HG02885 (cell line): Measurements from ENCODE around the gene MIGA2.
A peak's percentile ranks its signal among the peaks of the same experiment; 100 is the strongest.

Source experiments
- ATAC-seq: cut with Tn5 transposase; IDR thresholded peaks from one replicate; pipeline ENCODE4 v1.9.1; 2021; ENCODE audit warnings: mild to moderate bottlenecking; ENCODE audit not compliant: unreplicated experiment, poor library complexity

Gene MIGA2

DNA sequence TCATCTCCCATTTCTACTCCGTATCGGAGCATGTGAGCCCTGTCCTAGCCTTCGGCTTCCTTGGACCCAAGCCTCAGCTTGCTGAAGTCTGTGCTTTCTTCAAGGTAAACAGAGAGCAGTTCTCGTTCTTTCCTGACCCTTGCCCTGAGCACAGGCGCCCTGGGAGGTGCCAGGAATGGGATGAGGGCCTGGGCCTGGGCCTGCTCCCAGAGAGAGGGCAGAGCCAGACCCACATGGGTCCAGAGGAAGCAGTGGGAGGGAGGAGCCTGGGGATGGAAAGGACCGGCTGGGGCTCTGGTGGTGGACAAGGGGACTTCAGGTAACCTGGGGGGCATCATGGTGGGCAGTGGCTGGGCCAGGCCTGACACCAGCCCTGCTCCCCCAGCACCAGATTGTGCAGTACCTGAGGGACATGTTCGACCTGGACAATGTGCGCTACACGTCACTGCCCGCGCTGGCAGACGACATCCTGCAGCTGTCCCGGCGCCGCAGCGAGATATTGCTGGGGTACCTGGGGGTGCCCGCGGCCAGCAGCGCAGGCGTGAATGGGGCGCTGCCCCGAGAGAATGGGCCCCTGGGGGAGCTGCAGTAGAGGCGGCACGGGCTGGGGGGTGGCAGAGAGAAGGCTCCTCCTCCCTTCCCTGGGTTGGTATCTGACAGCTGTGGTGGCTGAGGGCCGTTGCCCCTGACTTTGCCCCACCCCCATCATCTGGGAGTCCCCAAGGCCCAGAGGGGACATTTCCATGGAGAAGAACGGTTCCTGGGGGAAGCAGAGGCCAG lies 33.6 kb downstream of the MIGA2 start:
- no peak for ATAC-seq

DNA sequence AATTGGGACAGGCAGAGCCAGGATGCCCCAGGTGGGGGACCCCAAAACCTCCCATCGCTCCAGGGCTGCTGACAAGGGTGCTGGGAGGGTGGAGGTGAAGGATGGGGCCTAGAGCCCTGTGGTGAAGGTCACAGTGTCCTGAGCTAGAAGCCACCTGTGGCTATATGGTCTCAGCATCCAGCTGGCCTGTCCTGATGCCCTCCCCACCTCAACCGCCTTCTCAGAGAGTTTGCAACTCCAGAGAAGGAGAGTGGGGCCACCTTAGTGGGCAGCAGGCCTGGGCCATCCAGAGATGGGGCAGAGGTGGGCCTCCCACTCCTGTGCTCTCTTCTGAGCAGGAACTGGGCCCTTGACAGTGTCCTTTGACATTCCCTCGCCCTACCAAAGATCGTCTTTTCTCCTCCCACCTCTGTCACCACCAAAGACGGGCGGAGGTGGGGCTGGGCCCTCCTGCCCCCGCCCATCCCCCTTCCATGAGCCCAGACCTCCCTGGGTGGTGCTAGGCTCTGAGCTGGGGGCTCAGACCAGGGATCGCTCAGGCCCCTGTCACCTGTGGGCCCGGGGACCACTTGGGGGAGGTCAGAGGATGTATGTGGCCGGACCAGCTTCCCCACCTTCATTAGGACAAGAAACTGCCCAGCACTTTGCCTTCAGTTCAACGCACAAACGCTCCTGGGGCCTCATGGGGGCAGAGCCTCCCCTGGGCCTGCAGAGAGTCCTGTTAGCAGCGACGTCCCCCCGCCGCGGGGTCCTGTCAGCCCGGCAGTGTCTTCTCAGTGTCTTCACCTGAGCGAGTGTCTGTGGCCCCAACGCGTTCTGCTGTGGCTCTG lies 34.5 kb downstream of the MIGA2 start:
- no peak for ATAC-seq

DNA sequence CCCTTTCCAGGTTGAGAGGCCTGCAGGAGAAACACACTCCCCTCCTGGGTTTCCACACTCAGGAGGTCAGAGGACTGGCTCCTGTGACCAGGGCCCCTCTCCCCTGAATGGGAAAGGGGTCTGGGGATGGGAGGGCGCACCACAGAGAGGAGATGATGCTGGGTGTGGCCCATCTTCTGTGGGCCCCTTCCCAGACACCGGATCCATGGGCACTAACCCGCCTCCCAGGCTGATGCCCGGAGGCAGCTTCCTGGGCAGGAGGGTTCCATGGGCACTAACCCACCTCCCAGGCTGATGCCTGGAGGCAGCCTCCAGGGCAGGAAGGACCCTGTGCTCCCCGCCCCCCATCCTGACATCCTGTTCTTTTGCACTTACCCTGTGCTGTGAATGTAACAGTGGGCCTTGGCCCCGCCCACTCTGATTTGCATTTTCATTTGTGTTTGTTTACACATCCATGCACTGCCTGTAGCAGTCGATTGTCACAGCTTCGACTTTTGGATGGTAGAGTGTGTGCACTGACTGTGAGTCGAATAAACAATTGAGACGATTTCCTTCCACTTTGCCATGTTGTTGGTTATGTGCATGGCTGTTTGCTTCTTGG lies 35.2 kb downstream of the MIGA2 start:
- no peak for ATAC-seq

DNA sequence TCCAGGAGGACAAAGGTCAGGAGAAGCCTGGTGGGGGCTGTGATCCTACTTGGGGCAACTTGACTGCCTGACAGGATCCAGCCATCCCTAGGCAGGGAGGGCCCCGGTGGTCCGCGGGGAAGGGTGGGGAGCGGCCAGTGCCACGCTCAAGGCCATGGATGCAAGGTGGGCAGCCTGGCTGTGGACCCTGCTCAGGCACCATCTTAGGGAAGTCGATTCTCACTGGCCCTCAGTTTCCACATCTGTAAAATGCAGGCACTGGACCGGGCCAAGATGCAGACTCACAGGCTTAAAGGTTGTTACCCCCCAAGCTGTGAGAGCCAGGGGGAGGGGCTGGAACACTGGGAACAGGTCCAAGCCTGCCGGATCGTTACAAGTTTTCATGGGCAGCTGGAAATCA lies 35.7 kb downstream of the MIGA2 start:
- no peak for ATAC-seq

DNA sequence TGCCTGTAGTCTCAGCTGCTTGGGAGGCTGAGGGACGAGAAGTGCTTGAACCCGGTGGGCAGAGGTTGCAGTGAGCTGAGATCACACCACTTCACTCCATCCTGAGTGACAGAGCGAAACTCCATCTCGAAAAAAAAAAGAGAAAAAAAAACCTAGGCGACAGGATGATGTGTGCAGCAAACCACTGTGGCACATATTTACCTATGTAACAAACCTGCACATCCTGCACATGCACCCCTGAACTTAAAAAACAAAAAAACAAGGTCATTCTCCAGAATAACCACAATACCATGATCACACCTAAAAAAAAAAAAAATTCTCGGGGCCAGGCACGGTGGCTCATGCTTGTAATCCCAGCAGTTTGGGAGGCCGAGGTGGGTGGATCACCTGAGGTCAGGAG lies 37.0 kb downstream of the MIGA2 start:
- no peak for ATAC-seq

DNA sequence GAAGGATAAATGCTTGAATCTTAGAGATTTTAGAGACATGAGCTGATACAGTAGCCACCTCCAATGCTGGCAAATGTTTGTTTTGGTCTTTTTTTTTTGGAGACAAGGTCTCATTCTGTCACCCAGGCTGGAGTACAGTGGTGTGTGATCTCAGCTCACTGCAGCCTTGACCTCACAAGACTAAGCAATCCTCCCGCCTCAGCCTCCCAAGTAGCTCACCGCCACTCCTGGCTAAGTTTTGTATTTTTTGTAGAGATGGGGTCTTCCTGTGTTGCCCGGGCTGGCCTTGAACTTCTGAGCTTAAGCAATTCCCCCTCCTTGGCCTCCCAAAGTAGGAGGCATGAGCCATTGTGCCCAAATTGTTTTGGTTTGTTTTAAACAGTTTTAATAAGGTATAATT lies 37.7 kb downstream of the MIGA2 start:
- ATAC-seq = no peak

DNA sequence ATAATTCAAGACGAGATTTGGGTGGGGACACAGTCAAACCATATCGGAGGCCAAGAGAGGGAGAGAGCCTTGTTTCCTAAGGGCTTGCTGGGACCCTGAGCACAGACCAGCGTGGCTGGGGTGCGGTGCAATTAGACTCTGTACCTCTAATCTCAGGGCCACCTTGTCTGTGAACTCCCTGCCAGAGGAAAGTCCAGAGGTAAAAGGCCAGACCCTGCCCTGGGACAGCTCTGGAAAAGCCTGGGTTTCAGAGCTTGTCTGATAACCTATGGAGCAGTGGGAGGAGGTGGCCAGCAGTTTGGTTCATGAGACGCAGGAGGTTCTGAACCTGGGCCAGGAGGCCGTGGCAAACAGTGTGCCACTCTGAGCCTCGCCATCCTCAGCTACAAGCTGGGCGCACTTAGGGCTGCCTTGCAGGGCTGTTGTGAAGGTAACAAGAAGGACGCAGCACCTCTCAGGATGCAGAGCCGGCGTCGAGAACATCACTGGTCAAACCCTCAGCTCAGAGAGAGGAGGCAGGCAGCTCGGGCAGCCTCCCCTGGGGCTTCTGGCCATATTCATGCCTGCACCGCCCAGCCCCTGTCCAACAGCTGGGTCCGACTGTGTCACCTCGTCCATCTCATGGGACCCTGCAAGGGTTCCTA lies 39.7 kb downstream of the MIGA2 start:
- no peak for ATAC-seq

DNA sequence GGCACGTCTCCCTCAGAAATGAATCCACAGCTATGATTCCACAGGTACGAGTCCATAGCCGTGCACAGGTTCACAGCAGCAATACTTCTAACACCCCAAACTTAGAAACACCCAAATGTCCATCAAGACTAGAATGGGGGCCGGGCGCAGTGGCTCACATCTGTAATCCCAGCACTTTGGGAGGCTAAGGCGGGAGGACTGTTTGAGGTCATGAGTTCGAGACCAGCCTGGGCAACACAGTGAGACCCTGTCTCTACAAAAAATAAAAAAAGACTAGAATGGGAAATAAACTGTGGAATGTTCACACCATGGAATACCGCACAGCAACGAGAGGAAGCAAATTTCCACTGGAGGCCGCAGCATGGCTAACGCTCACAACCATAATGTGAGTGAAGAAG lies 40.2 kb downstream of the MIGA2 start:
- no peak for ATAC-seq

DNA sequence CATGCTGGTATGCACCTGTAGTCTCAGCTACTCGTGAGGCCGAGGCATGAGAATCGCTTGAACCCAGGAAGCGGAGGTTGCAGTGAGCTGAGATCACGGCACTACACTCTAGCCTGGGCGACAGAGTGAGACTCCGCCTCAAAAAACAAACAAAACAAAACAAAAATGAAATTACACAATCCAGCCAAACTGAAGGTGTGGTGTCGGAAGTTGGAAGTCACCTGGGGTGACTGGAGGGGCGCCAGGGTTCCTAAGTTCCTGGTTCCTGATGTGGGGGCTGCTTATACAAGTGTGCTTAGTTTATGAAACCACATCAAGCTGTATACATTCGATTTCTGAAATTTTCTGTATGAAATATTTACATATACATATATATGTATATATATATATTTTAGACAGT lies 40.8 kb downstream of the MIGA2 start:
- ATAC-seq = no peak

DNA sequence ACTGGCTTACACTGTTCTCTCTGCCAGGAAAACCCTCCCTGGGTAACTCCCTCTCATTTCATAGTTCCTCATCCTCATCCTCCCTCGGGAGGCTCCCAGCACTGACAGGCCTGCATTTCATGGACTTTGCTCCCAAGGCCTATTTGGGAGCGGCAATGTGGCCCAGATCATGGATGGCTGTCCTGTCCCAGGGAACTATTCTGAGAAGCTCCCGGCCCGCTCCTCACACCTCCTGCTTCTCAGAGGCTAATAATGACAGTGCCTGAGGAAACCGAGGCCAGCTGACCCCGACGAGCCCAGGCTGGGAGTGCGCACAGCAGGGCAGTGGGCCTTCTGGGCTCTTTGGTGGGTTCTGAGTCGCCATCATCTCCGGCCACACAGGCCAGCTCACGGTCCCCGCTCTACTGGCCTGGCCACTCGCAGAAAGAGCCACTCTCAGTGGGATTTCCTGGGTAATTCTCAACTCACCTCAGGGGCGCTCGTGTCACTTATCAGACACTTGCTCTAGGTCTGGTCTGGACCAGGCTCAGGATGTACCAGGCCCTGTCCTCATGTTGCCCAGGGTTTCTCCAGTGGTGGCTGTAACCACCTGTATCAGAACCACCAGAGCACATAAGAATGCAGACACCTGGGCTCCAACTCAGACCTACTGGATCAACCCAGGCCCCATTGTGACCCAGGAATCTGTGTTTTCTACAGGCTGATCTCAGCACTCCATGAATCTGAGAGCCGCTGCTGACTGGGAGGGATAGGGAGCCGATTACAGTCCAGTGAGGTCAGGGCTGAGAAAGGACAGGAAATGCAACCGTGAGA lies 42.5 kb downstream of the MIGA2 start:
- no peak for ATAC-seq

DNA sequence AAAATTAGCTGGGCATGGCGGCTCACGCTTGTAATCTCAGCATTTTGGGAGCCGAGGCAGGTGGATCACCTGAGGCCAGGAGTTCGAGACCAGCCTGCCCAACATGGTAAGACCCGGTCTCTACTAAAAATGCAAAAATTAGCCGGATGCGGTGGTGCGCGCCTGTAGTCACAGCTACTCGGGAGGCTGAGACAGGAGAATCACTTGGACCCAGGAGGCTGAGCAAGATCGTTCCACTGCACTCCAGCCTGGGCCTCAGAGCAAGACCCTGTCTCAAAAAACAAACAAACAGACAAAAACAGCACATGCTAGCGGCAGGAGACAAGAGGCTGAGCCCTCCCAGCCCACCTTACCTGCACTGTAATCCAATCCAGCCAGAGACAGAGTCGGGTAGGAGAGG lies 43.4 kb downstream of the MIGA2 start:
- no peak for ATAC-seq

DNA sequence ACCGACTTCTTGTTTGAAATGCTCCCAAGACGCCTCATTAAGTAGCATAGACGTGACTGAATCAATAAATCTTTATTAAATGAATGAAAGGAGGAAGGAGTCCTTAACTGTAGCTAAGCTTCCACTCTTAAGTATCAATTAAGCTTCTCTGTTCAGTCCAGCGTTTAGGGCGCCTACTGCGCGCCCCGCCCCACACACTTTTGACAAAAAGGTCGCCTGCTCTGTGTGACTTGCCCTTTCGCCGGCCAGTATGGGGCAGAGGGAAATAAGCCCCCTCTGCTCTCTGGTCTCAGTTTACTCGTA lies 43.8 kb downstream of the MIGA2 start:
- no peak for ATAC-seq

DNA sequence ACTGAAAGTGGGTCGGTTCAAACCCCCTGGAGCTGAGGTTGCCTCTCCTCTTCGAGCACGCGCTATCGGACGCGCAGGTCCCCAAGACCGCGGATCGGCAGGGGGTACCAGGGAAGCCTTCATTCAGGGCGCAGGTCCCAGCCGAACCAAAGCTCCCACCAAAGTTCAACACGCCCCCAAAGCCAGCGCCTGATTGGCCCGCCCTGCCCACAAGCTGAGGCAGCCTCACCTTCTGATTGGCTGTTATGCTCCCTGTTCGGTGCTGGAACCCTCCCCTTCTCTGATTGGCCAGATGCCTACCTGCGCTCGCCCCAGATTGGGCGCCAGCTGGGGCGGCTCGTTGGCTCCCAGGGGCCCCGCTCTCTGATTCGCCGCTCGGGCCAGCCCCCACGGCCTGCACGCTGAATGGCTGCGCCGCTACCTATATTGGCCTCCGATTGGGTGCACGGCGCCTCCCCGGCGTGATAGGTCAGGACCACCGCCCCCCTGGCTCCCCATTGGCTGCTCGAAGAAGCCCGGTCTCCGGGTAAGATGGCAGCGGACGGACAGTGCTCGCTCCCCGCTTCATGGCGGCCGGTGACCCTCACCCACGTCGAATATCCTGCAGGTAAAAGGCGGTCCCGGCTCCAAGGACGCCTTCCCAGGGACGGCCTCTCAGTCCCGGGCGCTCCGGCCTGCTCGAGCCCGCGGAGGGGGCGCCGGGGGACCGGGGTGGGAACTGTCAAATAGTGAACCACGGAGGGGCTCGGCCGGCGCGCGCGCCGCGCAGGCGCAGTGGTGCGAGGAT lies 44.4 kb downstream of the MIGA2 start, which contains the start of gene DOLPP1:
TSS of gene DOLPP1 (plus strand) at position 511 of the 787 bp plus-strand sequence. CDS start at position 532, 21 bp downstream.
- ATAC-seq = peak; percentile 93

DNA sequence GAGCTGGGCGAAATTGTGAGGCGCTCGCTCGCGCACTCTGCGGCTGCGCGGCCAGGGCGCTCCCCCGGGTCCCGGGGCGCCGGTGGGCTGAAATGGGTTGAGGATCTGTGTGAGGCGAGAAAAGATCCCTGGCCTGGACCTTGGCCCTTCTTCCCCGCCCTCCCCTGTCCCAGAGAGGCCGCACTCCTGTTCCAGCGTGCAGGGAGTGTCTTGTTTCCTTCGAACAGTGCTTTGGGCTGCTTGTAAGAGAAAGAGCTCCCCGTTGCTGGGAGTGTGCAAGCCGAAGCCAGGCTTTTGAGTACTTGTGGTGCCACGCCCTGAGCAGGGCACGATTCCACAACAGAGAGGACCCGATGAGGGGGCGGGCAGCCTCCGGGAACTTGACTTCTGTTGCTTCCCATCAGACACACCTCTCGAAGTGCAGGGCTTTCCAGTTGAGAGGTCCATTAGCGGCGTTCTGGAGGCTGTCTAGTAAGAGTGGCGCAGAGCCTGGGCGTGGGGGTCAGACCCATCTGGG lies 45.0 kb downstream of the MIGA2 start:
- no peak for ATAC-seq

DNA sequence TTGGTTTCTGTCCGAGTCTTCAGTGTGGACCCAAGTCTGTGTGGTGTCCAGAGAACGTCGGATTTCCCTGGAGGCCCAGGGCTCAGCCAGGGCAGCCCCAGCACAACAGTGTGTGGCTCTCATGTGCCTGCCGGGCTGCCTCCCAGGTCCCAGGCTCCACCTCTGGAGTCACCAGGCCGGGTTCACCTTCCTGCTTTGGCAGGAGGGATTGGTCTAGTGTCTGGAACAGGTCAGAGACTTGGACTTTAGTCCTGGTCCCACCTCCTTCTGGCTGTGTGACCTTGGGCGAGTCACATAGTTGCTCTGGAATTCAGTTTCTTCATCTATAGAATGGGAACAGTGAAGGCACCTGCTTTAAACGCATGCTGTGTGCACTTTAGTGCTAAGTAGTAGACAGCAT lies 47.7 kb downstream of the MIGA2 start:
- no peak for ATAC-seq

DNA sequence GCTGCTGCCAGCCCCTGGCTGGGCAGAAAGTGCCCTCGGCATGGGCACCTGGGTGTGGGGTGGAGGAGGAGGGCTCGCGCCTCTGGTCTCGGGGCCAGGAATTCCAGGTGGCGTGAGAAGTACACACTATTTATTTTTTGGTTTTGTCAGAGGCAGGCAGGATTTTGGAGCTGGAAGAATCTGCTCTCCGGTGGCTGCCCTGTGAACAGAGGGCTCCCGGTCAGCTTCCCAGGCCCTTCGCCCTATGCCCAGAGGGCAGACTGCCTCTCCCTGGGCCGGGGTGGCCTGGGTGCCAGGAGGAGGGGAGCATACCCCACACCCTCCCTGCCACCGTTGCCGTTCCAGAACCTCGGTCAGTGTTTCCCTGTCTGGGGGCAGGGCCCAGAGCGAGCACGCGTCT lies 52.8 kb downstream of the MIGA2 start:
- ATAC-seq = no peak

DNA sequence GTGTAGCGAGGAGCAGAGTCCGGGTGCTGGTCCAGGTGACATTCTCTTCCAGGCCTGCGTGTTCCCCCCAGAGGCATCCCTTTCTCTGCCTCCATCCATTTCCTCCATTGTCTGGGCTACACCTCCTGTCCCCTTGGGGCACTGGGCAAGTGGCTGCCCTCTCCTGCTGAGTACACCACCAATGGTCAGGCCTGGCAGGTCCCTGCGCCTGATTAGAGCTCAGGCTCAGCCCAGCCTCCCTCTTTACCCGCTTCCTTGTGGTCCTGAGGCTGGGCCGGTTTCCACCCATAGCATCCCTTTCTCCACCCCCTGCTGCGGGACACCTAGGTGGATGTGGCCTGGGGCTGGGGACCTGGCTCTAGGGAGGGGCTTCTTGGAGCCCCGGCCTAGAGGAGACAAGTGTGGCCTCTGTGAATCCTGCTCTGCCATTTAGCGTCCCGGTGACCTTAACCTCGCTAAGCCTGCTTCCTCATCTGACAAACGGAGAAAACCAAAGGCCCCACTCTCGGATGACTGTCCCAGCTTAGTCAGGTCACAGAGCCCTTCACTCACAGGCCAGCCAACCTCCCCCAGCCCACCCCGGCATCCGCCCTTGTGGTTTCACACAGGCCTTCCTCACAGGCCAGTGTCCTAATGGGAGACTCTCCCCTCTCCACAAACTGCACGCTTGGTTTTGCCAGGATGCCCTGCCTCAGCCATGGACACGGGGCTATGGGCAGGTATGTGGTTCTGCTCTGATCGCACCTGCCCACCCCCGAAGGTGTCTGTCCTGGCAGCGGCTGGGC lies 57.4 kb downstream of the MIGA2 start:
- ATAC-seq = no peak

DNA sequence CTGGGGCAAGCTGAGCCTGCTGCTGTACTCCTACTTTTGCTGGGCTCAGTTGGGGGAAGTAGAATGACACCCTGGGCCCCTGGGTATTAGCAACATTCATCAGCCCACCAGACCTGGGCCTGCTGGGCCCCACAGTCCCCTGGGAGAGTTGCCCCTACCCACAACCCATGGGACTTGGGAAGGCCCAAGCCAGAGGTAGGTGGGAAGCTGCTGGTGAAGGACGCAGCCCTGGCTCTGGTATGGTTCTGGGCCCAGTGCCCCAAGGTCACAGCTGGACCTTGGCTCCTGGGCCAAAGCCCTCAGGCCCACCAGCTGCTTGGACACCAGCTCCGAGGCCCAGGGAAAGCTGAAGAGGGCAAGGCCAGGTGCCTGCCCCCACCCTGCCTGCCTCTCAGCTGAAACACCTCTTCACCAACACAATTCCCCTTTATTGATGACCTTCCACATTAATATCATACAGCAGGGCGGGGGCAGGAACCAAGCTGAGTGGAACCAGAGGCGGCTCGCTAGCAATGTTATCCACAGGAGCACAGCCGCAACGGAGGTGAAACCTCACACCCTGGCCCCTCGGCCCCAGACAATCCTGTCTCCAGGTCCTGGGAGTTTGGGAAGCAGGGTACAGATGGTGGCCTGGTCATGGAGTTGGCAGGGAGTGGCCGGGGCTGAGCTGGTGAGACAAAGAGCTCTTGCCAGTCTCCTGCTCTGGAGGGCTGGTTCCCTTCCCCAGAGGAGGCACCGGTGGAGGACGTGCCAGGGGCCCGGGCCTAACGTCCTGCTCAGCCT lies 58.2 kb downstream of the MIGA2 start:
- no peak for ATAC-seq
